NCI-H187 treated with DMSO at 0.1 percent for 48 hours (cell line): ENCODE results near the gene PTPRK.

ENCODE experiments used
- DNase-seq: peaks from one replicate; lab custom pipeline; 2025; lab: John Stamatoyannopoulos, UW

Gene PTPRK

GRCh38 chr6:128246472-128247260, 273.7 kb downstream of the PTPRK start:
- no peak for DNase-seq

GRCh38 chr6:128244751-128245405, 275.5 kb downstream of the PTPRK start:
- DNase-seq: no peak

- DNase-seq: no peak
Measured at GRCh38 chr6:128242765-128243403, 277.5 kb downstream of the PTPRK start.

GRCh38 chr6:128241216-128241615, 279.2 kb downstream of the PTPRK start:
- no peak for DNase-seq

- no peak for DNase-seq
Measured at GRCh38 chr6:128240024-128240428, 280.4 kb downstream of the PTPRK start.

- DNase-seq: no peak
Measured at GRCh38 chr6:128239146-128239545, 281.3 kb downstream of the PTPRK start.

GRCh38 chr6:128238225-128238624, 282.2 kb downstream of the PTPRK start:
- DNase-seq: no peak

GRCh38 chr6:128235556-128235955, 284.8 kb downstream of the PTPRK start:
- DNase-seq: no peak

- no peak for DNase-seq
Measured at GRCh38 chr6:128233531-128233930, 286.9 kb downstream of the PTPRK start.

- no peak for DNase-seq
Measured at GRCh38 chr6:128230267-128230989, 290.0 kb downstream of the PTPRK start.

GRCh38 chr6:128225612-128226011, 294.8 kb downstream of the PTPRK start:
- no peak for DNase-seq

- no peak for DNase-seq
Measured at GRCh38 chr6:128216917-128217316, 303.5 kb downstream of the PTPRK start.

- DNase-seq: no peak
Measured at GRCh38 chr6:128209771-128210170, 310.6 kb downstream of the PTPRK start.

GRCh38 chr6:128208851-128209580, 311.4 kb downstream of the PTPRK start:
- no peak for DNase-seq

GRCh38 chr6:128208078-128208477, 312.3 kb downstream of the PTPRK start:
- DNase-seq: no peak

GRCh38 chr6:128206610-128207426, 313.6 kb downstream of the PTPRK start:
- no peak for DNase-seq

GRCh38 chr6:128204616-128205015, 315.8 kb downstream of the PTPRK start:
- no peak for DNase-seq

- DNase-seq: no peak
Measured at GRCh38 chr6:128202169-128202765, 318.1 kb downstream of the PTPRK start.

GRCh38 chr6:128200789-128201188, 319.6 kb downstream of the PTPRK start:
- DNase-seq: no peak

GRCh38 chr6:128199461-128199860, 320.9 kb downstream of the PTPRK start:
- DNase-seq: no peak
